Brain pericyte (primary cell): ENCODE measurements around the gene CHDH.

ENCODE experiments used
- DNase-seq: peaks from one replicate; pipeline ENCODE4 v3.0.0-alpha.2; 2012; ENCODE audit warnings: low read depth, low spot score

CHDH gene, protein sequence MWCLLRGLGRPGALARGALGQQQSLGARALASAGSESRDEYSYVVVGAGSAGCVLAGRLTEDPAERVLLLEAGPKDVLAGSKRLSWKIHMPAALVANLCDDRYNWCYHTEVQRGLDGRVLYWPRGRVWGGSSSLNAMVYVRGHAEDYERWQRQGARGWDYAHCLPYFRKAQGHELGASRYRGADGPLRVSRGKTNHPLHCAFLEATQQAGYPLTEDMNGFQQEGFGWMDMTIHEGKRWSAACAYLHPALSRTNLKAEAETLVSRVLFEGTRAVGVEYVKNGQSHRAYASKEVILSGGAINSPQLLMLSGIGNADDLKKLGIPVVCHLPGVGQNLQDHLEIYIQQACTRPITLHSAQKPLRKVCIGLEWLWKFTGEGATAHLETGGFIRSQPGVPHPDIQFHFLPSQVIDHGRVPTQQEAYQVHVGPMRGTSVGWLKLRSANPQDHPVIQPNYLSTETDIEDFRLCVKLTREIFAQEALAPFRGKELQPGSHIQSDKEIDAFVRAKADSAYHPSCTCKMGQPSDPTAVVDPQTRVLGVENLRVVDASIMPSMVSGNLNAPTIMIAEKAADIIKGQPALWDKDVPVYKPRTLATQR

DNA sequence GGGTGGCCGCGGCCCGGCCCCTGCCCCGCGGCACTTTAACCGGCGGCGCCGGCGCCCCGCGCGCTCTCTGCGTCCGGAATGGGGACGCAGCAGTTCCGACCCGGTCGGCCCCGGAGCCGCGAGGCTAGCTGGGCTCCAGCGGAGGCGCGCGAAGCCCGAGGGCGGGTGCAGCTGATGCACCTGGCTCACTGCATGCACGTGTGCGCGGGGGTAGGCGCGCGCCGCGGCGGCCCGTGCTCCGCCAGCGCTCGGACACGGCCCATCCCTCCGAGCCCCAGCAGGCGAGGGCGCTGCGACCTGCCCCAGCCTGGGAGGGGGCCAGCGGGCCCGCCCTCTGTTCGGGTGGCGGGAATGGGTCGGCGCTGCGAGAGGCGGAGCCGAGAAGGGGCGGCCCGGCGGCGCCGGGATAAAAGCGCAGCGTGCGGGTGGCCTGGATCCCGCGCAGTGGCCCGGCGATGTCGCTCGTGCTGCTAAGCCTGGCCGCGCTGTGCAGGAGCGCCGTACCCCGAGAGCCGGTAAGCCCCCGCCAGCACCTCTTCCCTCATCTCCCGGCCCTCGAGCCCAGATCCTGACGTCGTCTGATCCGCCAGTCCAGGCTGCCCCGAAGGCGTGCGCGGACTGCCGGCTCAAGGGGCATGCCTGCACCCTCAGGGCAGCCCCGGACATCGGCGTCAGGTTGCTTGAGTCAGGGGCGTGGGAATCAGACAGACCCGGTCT, at the start of gene CHDH, which contains the start of gene IL17RB:
TSS of gene CHDH (minus strand) at position 286 of the 717 bp plus-strand sequence. CDS start 22,411 bp downstream, outside the sequence.
TSS of gene IL17RB (plus strand) at position 435 of the 717 bp plus-strand sequence. CDS start at position 456, 21 bp downstream.
- no peak for DNase-seq

DNA sequence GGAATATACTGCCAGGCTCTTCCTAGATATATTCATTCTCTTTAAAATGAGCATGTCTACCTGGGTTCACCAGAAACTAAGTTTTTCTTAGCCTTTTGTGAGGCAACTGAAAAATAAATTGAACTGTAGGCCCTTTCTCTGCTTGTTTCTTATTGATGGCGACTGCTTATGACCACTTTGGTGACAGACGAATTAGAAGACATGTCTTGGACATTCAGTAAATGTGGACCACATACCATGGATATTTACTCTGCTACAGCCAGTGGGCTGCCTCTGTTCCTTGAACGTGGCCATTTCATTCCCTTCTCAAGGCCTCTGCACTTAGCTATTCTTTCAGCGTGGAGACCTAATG, 46.0 kb upstream of the CHDH start:
- no peak for DNase-seq

DNA sequence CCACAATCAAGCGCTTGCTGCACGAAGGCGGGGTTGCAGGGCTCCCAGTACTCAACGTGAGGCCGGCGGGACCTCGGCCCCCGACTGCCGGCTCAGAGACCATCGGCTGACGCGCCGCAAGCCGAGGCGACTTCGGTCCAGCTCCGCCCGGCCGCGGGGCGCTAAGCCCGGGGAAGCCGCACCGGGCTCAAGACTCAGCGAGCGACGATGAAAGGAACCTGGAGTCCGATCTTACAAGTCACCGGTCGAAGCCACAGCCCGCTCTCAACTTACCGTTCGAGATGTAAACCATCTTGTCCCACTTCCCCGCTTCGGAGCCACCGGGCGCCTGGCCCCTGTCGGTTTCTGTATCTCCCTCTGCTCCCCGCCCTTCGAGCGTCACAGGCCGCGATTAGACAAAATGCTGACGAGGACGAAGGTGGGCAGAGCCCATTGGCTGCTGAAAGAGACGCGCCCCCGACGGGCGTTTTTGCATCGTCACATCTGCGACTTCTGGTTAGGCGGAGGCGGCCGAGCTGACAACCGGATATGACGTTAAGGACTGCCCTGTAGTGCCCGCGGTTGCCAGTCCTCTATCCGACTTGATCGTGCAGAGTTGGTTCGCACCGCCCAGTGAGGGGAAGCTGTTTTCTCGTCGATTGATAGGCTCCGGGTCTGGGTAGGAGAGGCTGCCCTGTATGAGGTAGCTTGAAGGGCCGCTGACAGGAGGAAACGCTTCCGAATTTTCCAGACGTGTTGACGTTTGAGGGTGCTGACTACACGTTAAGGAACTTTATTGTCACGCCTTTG, 45.5 kb upstream of the CHDH start, which contains the start of gene SELENOK:
TSS of gene SELENOK (minus strand) at position 363 of the 789 bp plus-strand sequence.
- peak; percentile 98 for DNase-seq

DNA sequence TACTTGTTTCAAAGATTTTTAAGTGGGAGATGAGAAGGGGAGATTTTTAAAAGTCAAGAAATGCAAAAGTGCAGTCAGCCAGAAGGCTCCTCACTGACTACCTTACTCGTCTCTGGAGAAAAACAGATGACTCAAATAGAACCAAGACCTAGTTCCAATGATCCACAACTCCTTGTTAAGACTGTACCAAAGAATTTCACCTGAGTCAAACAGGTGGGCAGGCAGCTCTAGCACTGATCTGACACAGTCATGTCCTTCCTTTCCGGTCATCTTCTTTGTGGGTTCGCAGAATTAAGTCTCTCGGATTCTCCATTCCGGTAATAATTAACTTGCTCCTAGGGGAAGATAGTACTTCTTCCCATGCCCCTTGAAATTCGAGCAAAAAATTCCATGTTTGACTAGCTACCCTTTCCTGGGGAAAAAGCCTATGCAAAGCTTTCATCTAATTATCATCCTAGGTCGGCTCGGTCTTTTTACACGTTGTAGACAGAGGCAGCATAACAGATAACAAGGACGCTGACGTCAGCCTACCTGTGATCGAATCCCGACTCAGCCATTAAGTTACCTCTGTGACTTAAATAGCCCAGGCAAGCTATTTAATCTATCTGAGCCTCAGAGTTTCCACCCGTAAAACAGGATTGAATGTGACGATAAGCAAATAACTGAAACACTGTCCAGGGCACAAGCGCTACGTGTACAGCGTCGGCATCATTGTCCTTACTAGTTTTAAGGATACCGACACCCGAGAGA, 44.7 kb upstream of the CHDH start:
- no peak for DNase-seq

DNA sequence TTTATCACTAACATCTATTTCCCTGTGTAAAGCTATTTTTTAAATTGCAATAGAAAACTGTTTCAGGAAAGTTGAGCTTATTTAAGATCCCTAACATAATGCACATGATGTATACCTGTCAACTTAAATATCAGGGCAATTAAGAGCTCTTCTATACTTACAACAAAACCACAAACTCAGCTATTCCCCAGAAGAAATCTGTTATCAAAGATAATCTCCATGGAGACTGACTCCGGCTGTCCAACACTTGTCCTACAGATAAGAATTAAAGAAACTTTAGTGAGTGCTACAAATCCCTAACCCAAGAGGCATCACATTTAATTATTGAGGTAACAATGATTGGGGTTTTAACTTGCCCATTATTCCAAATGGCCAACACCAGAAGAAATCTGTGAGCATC, 42.0 kb upstream of the CHDH start:
- no peak for DNase-seq

DNA sequence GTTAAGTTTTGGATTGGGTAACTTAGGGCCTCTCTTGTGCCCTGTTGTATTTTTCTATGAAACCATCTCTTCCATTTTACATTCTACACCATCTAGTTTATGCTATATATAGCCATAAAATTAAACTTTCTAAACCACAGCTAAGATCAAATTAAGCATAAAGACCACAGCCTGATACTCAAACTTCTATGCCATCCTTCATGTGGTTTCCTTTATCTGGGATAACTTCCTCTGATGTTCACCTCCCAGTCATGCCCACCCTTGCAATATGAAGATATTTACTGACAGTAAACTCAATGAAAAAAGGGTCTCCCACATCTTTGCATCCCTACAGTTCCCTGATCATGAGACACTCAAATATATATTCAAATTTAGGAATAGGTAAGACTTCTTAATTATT, 41.2 kb upstream of the CHDH start:
- DNase-seq: no peak

DNA sequence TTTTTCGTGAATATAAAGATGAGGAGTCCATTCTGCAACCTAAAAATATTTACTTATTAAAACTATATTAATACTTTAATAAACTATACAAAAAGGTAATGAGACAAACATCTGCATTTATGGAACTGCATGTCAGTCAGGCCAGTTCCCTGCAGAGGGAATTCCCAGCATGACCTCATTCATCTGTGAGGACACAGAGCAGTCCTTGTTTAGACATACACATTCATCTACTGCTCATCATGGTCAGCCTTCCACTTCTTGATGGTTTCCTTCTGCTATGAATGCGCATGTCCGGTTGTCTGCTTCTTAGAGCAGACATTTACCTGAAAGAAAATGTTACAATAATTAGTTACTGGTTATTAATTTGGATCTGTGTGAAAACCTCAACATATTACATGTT, 39.0 kb upstream of the CHDH start:
- no peak for DNase-seq

DNA sequence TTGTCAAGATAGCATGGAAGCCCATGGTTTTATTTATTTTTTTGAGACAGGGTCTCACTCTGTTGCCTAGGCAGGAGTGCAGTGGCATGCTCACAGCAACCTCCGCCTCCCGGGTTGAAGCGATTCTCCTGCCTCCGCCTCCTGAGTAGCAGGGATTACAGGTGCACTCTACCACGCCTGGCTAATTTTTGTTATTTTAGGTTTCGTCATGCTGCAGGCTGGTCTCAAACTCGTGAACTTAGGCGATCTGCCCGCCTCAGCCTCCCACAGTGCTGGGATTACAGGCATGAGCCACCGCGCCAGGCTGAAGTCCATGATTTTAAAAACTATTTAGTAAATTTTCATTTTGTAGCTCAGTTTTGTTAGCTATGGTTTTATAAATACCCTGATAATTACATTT, 38.4 kb upstream of the CHDH start:
- no peak for DNase-seq

DNA sequence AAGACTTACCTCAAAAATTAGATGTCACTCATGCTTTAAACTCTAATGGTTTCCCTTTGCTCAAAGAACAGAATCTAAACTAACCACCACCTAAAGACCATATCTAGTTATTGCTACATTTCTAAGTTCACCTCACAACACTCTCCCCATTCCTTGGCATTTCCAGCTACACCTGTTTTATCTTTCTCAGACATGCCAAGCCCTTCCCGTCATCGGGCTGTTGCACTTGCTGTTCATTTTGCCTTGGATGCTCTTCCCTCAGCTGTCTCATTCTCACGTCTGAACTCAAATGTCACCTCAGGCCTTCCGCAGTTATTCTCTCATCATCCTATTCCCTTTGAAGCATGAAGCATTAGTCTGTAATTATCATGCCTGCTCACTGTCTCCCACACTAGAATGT, 36.8 kb upstream of the CHDH start:
- DNase-seq: no peak

DNA sequence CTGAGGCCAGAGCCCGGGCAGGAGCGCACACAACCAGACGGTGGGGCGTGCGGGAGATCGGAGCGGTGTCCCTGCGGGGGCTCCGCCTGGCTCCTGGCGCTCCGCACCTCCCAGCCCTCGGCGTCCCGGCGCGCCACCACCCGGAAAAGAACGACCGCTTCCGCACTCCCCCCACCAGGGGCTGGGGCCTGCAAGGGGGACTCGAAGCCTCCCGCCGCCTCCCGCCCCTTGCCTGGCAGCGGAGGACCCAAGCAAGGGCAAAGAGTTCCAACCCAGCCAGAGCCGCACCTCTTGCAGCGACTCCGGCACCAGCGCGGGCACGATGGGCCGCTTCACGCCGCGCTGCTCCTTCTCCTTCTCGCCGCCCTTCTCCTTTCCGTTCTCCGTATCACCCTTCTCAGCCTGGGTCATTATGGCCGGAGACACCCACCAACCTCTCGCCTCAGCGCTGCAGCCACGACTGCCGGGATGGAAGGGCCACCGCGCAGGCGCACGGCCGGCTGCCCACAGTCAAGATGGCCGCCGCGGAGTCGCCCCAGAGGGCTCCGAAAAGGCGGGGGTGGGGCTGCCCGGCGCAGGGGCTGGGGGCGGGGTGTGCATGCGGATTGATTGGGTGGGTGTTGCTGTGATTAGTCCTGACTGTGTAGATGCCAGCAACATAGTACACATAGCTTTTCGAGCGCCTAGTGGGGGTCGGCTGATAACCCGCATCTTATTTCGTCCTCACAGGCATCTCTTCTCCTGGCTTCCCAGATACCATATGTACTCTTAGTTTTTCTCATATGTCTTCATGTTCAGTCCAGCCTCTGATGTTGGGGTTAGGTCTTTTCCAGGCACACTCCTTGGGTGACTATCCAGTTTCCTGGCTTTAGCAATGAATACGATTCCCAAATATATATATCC, 35.7 kb upstream of the CHDH start, which contains the start of gene ACTR8:
TSS of gene ACTR8 (minus strand) at position 462 of the 903 bp plus-strand sequence. CDS start at position 411, 51 bp downstream.
- DNase-seq: peak; percentile 46

DNA sequence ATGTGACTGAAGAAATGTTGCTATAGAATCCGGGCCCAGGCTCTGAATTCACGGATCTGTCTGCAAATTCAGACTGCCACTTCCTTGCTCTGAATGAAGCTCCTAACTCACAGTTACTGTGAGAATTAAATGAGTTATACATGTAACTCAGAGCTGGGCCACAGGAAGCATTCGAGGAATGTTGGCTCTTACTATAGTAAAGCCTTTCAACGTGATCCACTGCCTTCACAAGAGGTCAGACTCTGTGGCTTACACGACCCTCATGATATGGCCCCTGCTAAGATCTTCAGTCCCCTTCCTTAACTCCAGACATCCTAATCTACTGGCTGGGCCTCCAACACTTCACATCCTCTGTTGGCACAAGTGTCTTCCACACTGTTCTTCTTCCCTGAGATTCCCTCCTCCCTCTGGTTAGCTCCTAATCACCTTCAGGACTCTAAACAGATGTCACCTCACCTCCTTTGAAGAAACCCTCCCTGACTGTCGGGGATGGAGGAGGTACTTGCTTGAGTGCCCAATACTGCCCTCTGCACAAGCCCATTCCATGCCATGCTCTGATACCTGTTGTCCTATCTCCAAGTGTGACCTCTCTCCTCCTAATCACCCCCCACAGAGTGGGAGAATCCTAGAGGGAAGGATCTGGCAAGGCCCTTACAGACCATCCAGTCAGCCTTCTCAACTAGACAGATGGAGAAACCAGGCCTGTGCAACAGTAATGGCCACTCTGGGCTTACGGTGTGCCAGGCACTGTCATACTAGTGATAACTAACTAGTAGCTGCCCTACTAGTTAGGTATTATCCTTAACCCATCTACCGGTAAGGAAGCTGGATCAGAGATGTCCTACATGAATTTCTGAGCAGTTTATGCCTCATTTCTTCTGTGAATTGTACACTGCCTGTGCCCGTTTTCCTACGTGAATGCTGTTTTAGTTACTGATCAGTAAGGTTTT, 34.5 kb upstream of the CHDH start:
- no peak for DNase-seq

DNA sequence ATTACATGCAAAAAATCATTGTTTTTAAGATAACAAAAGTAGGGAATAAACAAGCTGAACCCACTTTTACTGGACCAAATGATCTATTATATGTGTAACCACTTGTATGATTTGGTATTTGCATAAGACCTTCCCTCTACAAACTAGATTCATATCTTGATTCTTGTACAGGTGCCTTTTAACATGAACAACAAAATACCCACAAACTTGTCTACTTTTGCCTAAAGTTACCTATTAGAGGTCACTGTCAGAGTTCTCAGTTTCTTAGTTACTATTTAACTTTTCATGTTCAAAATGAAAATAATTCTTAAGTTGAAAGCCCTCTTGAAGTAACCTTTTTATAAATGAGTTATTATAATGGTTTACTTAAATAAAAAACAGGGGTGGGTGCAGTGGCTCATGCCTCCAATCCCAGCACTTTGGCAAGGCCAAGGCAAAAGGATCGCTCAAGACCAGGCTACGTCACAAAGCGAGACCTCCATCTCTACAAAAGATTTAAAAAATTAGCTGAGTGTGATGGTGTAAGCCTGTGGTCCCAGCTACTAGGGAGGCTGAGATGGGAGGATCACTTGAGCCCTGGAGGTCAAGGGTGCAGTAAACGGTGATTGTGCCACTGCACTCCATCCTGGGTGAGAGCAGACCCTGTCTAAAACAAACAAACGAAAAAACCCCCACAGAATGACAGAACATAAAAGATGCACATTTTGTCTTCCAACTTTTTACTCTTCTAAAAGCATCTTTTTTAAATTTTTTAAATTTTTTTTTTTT, 19.7 kb upstream of the CHDH start:
- DNase-seq: no peak

DNA sequence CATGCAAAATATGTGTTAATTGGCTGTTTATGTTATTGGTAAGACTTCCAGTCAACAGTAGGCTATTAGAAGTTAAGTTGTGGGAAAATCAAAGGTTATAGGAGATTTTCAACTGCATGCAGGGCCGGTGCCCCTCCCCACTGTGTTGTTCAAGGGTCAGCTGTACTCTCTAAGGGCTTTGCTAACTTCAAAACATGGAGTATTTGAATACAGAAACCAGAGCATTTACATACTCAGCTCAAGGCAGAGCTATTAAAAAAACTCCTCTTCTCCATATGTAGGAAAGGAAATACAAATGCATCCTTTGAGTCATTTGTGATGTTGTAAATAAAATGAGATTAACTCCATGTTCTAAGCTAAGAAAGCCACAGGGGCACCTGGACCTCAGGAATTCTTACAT, 16.9 kb upstream of the CHDH start:
- DNase-seq: no peak

DNA sequence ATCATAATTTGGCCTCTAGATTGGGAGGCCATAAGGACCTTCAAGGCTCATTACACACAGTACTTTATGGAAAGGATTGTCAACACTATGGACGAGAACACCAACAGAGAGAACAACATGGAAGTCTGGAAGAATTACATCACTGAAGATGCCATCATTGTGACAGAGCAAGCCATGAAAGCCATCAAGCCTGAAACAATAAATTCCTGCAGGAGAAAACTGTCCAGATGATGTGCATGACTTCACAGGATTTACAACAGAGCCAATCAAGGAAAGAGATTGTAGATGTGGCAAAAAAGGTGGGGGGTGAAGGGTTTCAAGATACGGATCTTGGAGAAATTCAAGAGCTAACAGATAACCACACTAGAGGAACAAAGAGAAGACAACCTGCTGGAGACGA, 16.0 kb upstream of the CHDH start:
- no peak for DNase-seq

DNA sequence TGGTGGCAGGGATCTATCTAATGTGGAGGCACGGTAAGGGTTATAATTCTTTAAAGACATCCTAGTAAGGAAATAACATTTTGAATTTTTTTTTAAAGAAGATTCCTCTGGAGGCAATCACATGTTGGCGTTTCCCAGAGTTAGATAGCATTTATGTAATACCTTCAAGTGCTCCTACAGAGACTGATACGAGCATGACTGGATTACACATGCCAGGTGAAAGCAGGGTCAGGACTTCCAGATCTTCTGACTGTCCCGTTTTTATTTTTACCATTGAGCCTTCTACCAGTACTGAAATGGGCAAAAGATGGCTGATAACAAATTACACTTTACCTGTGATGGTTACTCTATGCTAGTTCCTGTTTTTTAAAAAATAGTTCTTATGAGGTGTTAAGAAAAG, 14.0 kb upstream of the CHDH start:
- no peak for DNase-seq

DNA sequence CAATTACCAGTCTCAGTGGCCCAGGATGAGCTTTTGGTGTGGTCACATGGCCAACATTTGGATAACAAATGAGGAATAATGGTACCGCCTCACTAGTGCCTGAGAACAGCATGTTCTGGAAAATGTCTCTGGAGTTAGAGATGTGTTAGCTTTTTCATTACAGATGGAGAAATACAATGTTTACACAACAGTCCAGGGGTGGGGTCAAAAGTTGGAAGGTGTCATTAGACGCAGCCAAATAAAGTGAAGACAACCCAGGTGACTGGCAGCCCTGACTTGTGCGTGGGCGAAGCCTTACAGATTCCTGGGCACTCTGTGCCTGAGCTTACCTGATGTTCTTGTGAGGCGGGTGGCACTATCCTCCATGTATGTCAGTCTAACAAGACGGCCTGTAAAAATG, 13.0 kb upstream of the CHDH start:
- no peak for DNase-seq

DNA sequence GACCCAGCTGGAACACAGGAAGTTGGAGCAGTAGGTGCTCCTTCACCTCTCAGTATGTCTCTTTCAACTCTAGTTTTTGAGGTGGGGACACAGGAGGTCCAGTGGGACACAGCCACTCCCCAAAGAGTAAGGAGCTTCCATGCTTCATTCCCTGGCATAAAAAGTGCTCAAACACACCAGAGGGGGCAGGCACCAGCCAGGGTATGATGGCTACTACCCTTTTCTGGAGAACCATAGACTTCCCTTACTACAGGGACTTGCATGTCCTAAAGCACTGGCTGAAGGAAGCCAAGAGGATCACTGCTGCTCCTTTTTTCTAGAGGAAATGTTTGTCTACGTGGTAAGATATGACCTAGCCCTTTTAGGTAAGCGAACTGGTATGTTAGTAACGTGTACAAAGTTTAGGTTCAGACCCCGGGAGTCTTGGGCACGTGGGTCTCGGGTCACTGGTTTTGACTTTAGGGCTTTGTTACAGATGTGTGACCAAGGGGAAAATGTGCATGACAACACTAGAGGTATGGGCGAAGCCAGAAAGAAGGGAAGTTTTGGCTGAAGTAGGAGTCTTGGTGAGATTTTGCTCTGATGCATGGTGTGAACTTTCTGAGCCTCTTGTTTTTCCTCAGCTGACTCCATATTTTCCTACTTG, 12.0 kb upstream of the CHDH start:
- DNase-seq: no peak
